Type B pancreatic cell (in vitro differentiated cells): Measurements from ENCODE around the gene CACNB1. TPM values are rescaled to one million over a fixed set of nuclear protein-coding genes. Genes with fewer than 3 reads are reported as not detected.
A peak's percentile ranks its signal among the peaks of the same experiment; 100 is the strongest.

Experiments used
- DNase-seq: peaks from one replicate; pipeline ENCODE4 v3.0.0; 2021; ENCODE audit warnings: mixed read lengths; ENCODE audit not compliant: unreplicated experiment; ENCODE audit errors: extremely low spot score
- H3K27ac Mint-ChIP-seq: 2 replicates; pipeline ENCODE4 v1.8.0; 2021; ENCODE audit warnings: mild to moderate bottlenecking, mixed read lengths
- H3K27me3 Mint-ChIP-seq: 2 replicates; pipeline ENCODE4 v1.8.0; 2021; ENCODE audit warnings: mixed read lengths
- H3K36me3 Mint-ChIP-seq: 2 replicates; pipeline ENCODE4 v1.8.0; 2021; ENCODE audit warnings: mixed read lengths
- H3K4me1 Mint-ChIP-seq: one replicate; pipeline ENCODE4 v1.8.0; 2021; ENCODE audit warnings: mixed read lengths; ENCODE audit not compliant: unreplicated experiment
- H3K4me3 Mint-ChIP-seq: 2 replicates; pipeline ENCODE4 v1.8.0; 2021; ENCODE audit warnings: mild to moderate bottlenecking, mixed read lengths
- H3K9me3 Mint-ChIP-seq: 2 replicates; pipeline ENCODE4 v1.8.0; 2021; ENCODE audit warnings: mixed read lengths
- CTCF ChIP-seq: fragments of 200-600 bp; sonication (generic); conservative IDR thresholded peaks from 2 replicates; pipeline ENCODE4 v1.5.0; 2021; ENCODE audit warnings: antibody characterized with exemption, mild to moderate bottlenecking
- total RNA-seq: library from RNA; stranded (reverse); gene quantifications from 2 replicates; pipeline ENCODE4 v1.2.1, GENCODE V29; 2021; ENCODE audit warnings: low replicate concordance

Gene CACNB1
- total RNA-seq, 1 donor from 2014 or later, result 9.5 TPM

- Mint-ChIP-seq H3K27me3 (peaks cover 30% of the 10 kb centered on the region), H3K4me3 (no peak overlapping the region), H3K27ac (no peak overlapping the region), H3K36me3 (no peaks in the 10 kb centered on the region), H3K4me1 (peaks cover 11% of the 10 kb centered on the region), H3K9me3 (no peaks in the 10 kb centered on the region)
- TF ChIP-seq CTCF, result no peak
- DNase-seq, result no peak
Observed at GRCh38 chr17:39236450-39236927, 39.0 kb upstream of the CACNB1 start.

GRCh38 chr17:39235555-39236449, 38.3 kb upstream of the CACNB1 start:
- H3K4me1 Mint-ChIP-seq, result peaks cover 13% of the 10 kb centered on the region
- no peak for DNase-seq
- peaks cover 34% of the 10 kb centered on the region for H3K27me3 Mint-ChIP-seq
- H3K4me3 Mint-ChIP-seq, result no peak overlapping the region
- H3K27ac Mint-ChIP-seq, result no peak overlapping the region
- TF ChIP-seq CTCF, result peak; percentile 81
- H3K9me3 Mint-ChIP-seq, result no peaks in the 10 kb centered on the region
- H3K36me3 Mint-ChIP-seq, result no peaks in the 10 kb centered on the region

GRCh38 chr17:39231591-39232551, 34.4 kb upstream of the CACNB1 start:
- no peak for DNase-seq
- Mint-ChIP-seq H3K36me3 (no peaks in the 10 kb centered on the region), H3K27me3 (peaks cover 48% of the 10 kb centered on the region), H3K27ac (peak overlapping the region; percentile 51), H3K4me3 (peak overlapping the region; percentile 65), H3K4me1 (peaks cover 23% of the 10 kb centered on the region), H3K9me3 (no peaks in the 10 kb centered on the region)
- TF ChIP-seq CTCF, result peak; percentile 79

- Mint-ChIP-seq H3K4me1 (peaks cover 24% of the 10 kb centered on the region), H3K9me3 (no peaks in the 10 kb centered on the region)
- DNase-seq, result no peak
Observed at GRCh38 chr17:39231091-39231561, 33.7 kb upstream of the CACNB1 start.

More at GRCh38 chr17:39231091-39231561, 33.7 kb upstream of the CACNB1 start:
- H3K36me3 Mint-ChIP-seq, result no peaks in the 10 kb centered on the region
- TF ChIP-seq CTCF, result no peak
- H3K27me3 Mint-ChIP-seq, result peaks cover 51% of the 10 kb centered on the region
- no peak overlapping the region for H3K4me3 Mint-ChIP-seq
- H3K27ac Mint-ChIP-seq, result peak overlapping the region; percentile 51
